K562 (cell line): Measurements from ENCODE around the gene TDRD5. TPM values are rescaled to one million over a fixed set of nuclear protein-coding genes. Genes with fewer than 3 reads are reported as not detected.

Experiments used
- ATAC-seq: fragments of 200-7000 bp; cut with Tn5 transposase; 3 replicates; pipeline ENCODE4 v1.9.1; 2020; ENCODE audit warnings: moderate library complexity
- BruUV-seq: library from RNA; stranded (reverse); fragments of 400-500 nt; replicated peaks from 2 replicates; lab custom pipeline; 2021; lab: Mats Ljungman, UMichigan
- CTCF ChIA-PET: fragments of 300-600 bp; formaldehyde crosslinking; extraction: SDS; loops from one replicate; lab custom pipeline; 2021; ENCODE audit warnings: low intra/inter-chr PET ratio; lab: Yijun Ruan, JAX
- POLR2A ChIA-PET: fragments of 300-600, 350-650 bp; sonication (Branson Sonifier 250); formaldehyde crosslinking; extraction: SDS; loops from one replicate; lab custom pipeline; 2021; ENCODE audit warnings: antibody characterized with exemption, inconsistent platforms; lab: Yijun Ruan, JAX
- DNase-seq, 4 experiments: peaks; one replicate each; pipeline versions ENCODE4 v3.0.0 to v3.0.0-alpha.2; 2011 to 2018; ENCODE audit warnings: low spot score in 3 of 4, mixed read lengths in 3 of 4; ENCODE audit errors: extremely low read depth in 1 of 4
- FAIRE-seq: peaks from 2 replicates; lab custom pipeline; 2011; peaks lifted over from hg19 to GRCh38; lab: Jason Lieb, UNC
- H2AFZ ChIP-seq: 2 replicates; pipeline ENCODE4 v1.6.0; 2011; ENCODE audit warnings: low read depth, low read length, control low read depth, inconsistent platforms
- H3K27ac ChIP-seq: fragments of 200-600 bp; 3 replicates; pipeline ENCODE4 v1.8.0; 2011; ENCODE audit warnings: low read depth, mild to moderate bottlenecking, control low read depth, inconsistent platforms, low read length, moderate library complexity, mixed read lengths; ENCODE audit errors: extremely low read depth
- H3K27me3 ChIP-seq, 2 experiments: fragments of 300-600 bp in 1 of 2; 2 replicates in 1 of 2; 3 replicates in 1 of 2; pipeline versions ENCODE4 v1.6.0 to v1.8.0; 2011; ENCODE audit warnings: inconsistent platforms in 2 of 2, low read length in 2 of 2, mild to moderate bottlenecking in 1 of 2, mixed read lengths in 1 of 2, moderate library complexity in 1 of 2; ENCODE audit not compliant: control insufficient read depth in 2 of 2, insufficient read depth in 2 of 2
- H3K36me3 ChIP-seq: fragments of 300-600 bp; 3 replicates; pipeline ENCODE4 v1.8.0; 2011; ENCODE audit warnings: mild to moderate bottlenecking, low read length, inconsistent platforms; ENCODE audit not compliant: control insufficient read depth, insufficient read depth
- H3K4me1 ChIP-seq, 2 experiments: fragments of 200-600 bp in 1 of 2; replicated peaks in 1 of 2; 2 replicates in 1 of 2; 3 replicates in 1 of 2; pipeline versions ENCODE4 v1.5.1 to v1.8.0; 2011; ENCODE audit warnings: inconsistent platforms in 2 of 2, low read length in 2 of 2, mild to moderate bottlenecking in 1 of 2, mixed read lengths in 1 of 2, moderate library complexity in 1 of 2; ENCODE audit not compliant: control insufficient read depth in 2 of 2, insufficient read depth in 2 of 2
- H3K4me2 ChIP-seq: 2 replicates; pipeline ENCODE4 v1.6.1; 2011; ENCODE audit warnings: low read length, control low read depth, inconsistent platforms, mixed read lengths; ENCODE audit not compliant: insufficient read depth
- H3K4me3 ChIP-seq: fragments of 200-600 bp; sonication (generic), shearing (Covaris generic); 2 replicates; pipeline ENCODE4 v1.5.1; 2016; ENCODE audit warnings: control low read depth, inconsistent platforms
- H3K79me2 ChIP-seq: fragments of 200-600 bp; 3 replicates; pipeline ENCODE4 v1.8.0; 2011; ENCODE audit warnings: low read length, inconsistent platforms; ENCODE audit not compliant: control insufficient read depth, insufficient read depth
- H3K9ac ChIP-seq, 2 experiments: 2 replicates each; pipeline versions ENCODE4 v1.6.0 to v1.6.1; 2011; ENCODE audit warnings: low read depth in 2 of 2, low read length in 2 of 2, control low read depth in 1 of 2, inconsistent platforms in 1 of 2, mild to moderate bottlenecking in 1 of 2, mixed read lengths in 1 of 2; ENCODE audit not compliant: insufficient read depth in 1 of 2
- H3K9me1 ChIP-seq: one replicate; pipeline ENCODE4 v1.6.0; 2011; ENCODE audit warnings: inconsistent platforms, mild to moderate bottlenecking, low read length, moderate library complexity; ENCODE audit not compliant: control insufficient read depth, insufficient read depth
- H3K9me3 ChIP-seq: replicated peaks from 2 replicates; pipeline ENCODE4 v1.5.1; 2011; ENCODE audit warnings: low read depth, low read length, inconsistent platforms; ENCODE audit not compliant: control insufficient read depth, insufficient read depth
- H4K20me1 ChIP-seq: replicated peaks from 2 replicates; pipeline ENCODE4 v1.6.1; 2011; ENCODE audit warnings: low read length, inconsistent platforms, mixed read lengths; ENCODE audit not compliant: control insufficient read depth, insufficient read depth
- BCL6 ChIP-seq: fragments of 250-450 bp; sonication (Bioruptor Pico); IDR thresholded peaks from 2 replicates; pipeline ENCODE4 v1.4.0; 2020
- CBFB ChIP-seq: sonication (generic); formaldehyde crosslinking; IDR thresholded peaks from 2 replicates; pipeline ENCODE4 v1.4.0; 2020; ENCODE audit warnings: mild to moderate bottlenecking, missing genetic modification reagents
- CXXC5 ChIP-seq: fragments of 250-450 bp; sonication (Bioruptor Pico); IDR thresholded peaks from 2 replicates; pipeline ENCODE4 v1.8.0; 2022; ENCODE audit warnings: inconsistent platforms, mild to moderate bottlenecking, moderate library complexity
- HNRNPL ChIP-seq: fragments of 200-400 bp; formaldehyde crosslinking; IDR thresholded peaks from 2 replicates; pipeline ENCODE4 v1.6.1; 2017; ENCODE audit warnings: low read depth, mild to moderate bottlenecking, low read length
- KLF1 ChIP-seq: fragments of 450-650 bp; IDR thresholded peaks from 2 replicates; pipeline ENCODE4 v1.6.1; 2016; ENCODE audit warnings: missing genetic modification characterization, missing compliant biosample characterization
- LCOR ChIP-seq: sonication (generic); formaldehyde crosslinking; IDR thresholded peaks from 2 replicates; pipeline ENCODE4 v1.8.0; 2022; ENCODE audit warnings: mild to moderate bottlenecking, missing genetic modification reagents
- MCM2 ChIP-seq: fragments of 450-650 bp; IDR thresholded peaks from 2 replicates; pipeline ENCODE4 v1.6.1; 2017; ENCODE audit warnings: low read depth, mild to moderate bottlenecking
- SIX5 ChIP-seq, 2 experiments: IDR thresholded peaks; 2 replicates each; pipeline ENCODE4 v1.6.1; 2011; ENCODE audit warnings: low read length in 2 of 2, borderline replicate concordance in 1 of 2, low read depth in 1 of 2, mild to moderate bottlenecking in 1 of 2, moderate library complexity in 1 of 2; ENCODE audit not compliant: insufficient read depth in 1 of 2
- TGIF2 ChIP-seq: sonication (generic); formaldehyde crosslinking; IDR thresholded peaks from 2 replicates; pipeline ENCODE4 v1.8.1; 2022; ENCODE audit warnings: mild to moderate bottlenecking, missing genetic modification reagents, moderate library complexity
- ZNF165 ChIP-seq: fragments of 250-450 bp; sonication (Bioruptor Pico); IDR thresholded peaks from 2 replicates; pipeline ENCODE4 v1.4.0; 2020; ENCODE audit warnings: borderline replicate concordance
- in situ Hi-C: fragments of 300-500 bp; cut with MboI; formaldehyde crosslinking; loops from 4 replicates; pipeline ENCODE4 v1.15.0; 2018; ENCODE audit warnings: inconsistent platforms, mixed read lengths
- intact Hi-C: fragments of 100-400 bp; cut with micrococcal nuclease; formaldehyde crosslinking; loops from 2 replicates; pipeline ENCODE4 v1.14.2; 2022
- polyA plus RNA-seq, 8 experiments: library from polyadenylated mRNA; depleted of rRNA in 4 of 8; stranded (reverse) in 5 of 8; unstranded in 3 of 8; fragments of >200 nt; fragmentation: Nextera tagmentation in 2 of 8; fragmentation: Illumina TruSeq in 1 of 8; extraction: Ambion mirVana in 2 of 8; extraction: Trizol in 1 of 8; gene quantifications; 2 replicates each; pipeline versions ENCODE4 v1.2.1 to v1.2.3, GENCODE V29; 2011 to 2014; ENCODE audit warnings: inconsistent platforms in 1 of 8, missing spikeins in 1 of 8
- total RNA-seq, 7 experiments: library from RNA; depleted of rRNA in 6 of 7; stranded (reverse); fragments of >200 nt in 6 of 7; fragmentation: Illumina TruSeq in 2 of 7; extraction: Trizol in 2 of 7; gene quantifications; 2 replicates each; pipeline versions ENCODE4 v1.2.1 to v1.2.3, GENCODE V29; 2011 to 2021; ENCODE audit warnings: low replicate concordance in 1 of 7
- TF ChIP-seq, protein P1 (sequence below): fragments of 250-450 bp; sonication (Bioruptor Pico); IDR thresholded peaks from 2 replicates; pipeline ENCODE4 v1.5.1; 2021; ENCODE audit warnings: mild to moderate bottlenecking
- TF ChIP-seq, protein P2 (sequence below): IDR thresholded peaks from 2 replicates; pipeline ENCODE4 v1.6.1; 2012; ENCODE audit warnings: low read depth, low read length, improper control_type of control experiment, borderline replicate concordance

The TDRD5 gene
- total and polyA plus RNA-seq, 9 of the 15 experiments (the other 6 are each of a cell fraction or from before 2014, with no cell fraction given), result 0.04 to 0.57 (median 0.26) TPM; not detected in 1

DNA sequence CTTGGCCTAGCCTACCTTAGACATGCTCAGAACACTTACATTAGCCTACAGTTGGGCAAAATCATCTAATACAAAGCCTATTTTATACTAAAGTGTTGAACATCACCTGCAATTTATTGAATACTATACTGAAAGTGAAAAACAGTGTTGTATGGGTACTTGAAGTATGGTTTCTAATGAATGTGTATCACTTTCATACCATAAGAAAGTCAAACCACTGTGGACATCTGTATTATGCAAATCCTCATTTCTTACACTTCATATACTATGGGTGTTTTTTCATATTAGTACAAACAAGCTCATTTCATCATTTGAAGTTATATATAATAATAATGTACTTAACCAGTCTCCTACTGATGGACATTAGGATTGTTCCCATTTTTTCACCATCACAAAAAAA is 41.2 kb downstream of the TDRD5 start:
- Histone ChIP-seq H3K9me3 (no peaks in the 10 kb centered on the region), H3K9me1 (no peaks in the 10 kb centered on the region), H4K20me1 (no peaks in the 10 kb centered on the region), H3K9ac (no peak overlapping the region), H3K27ac (no peak overlapping the region), H3K27me3 (peaks cover 0 to 2% of the 10 kb centered on the region in 2 experiments; a peak in 1 of 5 replicates), H3K4me3 (no peak overlapping the region), H2AFZ (no peak overlapping the region)
- in situ Hi-C loops (no loop called here), intact Hi-C loops (no loop called here)
- FAIRE-seq (no peak), DNase-seq (no peak), ATAC-seq (no peak)
- CTCF ChIA-PET, result no interaction called here
- no TSS peak for BruUV-seq
- POLR2A ChIA-PET, result no interaction called here
- TF ChIP-seq, protein P1, sequence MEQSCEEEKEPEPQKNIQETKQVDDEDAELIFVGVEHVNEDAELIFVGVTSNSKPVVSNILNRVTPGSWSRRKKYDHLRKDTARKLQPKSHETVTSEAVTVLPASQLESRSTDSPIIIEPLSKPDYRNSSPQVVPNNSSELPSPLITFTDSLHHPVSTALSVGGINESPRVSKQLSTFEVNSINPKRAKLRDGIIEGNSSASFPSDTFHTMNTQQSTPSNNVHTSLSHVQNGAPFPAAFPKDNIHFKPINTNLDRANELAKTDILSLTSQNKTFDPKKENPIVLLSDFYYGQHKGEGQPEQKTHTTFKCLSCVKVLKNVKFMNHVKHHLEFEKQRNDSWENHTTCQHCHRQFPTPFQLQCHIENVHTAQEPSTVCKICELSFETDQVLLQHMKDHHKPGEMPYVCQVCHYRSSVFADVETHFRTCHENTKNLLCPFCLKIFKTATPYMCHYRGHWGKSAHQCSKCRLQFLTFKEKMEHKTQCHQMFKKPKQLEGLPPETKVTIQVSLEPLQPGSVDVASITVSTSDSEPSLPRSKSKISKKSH (CRISPR knock-in tag), result no peak
- TF ChIP-seq KLF1 (tag), result no peak
- TF ChIP-seq LCOR (CRISPR knock-in tag), result no peak
- no peak for TF ChIP-seq CBFB (CRISPR knock-in tag)
- no peak for TF ChIP-seq MCM2
- no peak for TF ChIP-seq BCL6 (CRISPR knock-in tag)
- no peak for TF ChIP-seq HNRNPL
- TF ChIP-seq CXXC5, result no peak
- TF ChIP-seq, protein P2, sequence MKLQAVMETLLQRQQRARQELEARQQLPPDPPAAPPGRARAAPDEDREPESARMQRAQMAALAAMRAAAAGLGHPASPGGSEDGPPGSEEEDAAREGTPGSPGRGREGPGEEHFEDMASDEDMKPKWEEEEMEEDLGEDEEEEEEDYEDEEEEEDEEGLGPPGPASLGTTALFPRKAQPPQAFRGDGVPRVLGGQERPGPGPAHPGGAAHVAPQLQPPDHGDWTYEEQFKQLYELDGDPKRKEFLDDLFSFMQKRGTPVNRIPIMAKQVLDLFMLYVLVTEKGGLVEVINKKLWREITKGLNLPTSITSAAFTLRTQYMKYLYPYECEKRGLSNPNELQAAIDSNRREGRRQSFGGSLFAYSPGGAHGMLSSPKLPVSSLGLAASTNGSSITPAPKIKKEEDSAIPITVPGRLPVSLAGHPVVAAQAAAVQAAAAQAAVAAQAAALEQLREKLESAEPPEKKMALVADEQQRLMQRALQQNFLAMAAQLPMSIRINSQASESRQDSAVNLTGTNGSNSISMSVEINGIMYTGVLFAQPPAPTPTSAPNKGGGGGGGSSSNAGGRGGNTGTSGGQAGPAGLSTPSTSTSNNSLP, result no peak
- no peak for TF ChIP-seq SIX5 (IDR thresholded peaks at IDR 0.05; ENCODE audit: borderline replicate concordance in 1 of 2, insufficient read depth in 1 of 2, low read depth in 1 of 2, low read length in 2 of 2)
- no peak for TF ChIP-seq ZNF165 (CRISPR knock-in tag)
- TF ChIP-seq TGIF2 (CRISPR knock-in tag), result no peak
- TF ChIP-seq, all 486 proteins: peak for 0
- Histone ChIP-seq H3K36me3 (no peaks in the 10 kb centered on the region), H3K4me1 (no peaks in the 10 kb centered on the region), H3K79me2 (no peaks in the 10 kb centered on the region), H3K4me2 (no peak overlapping the region)
